Ovary (tissue), 3 donors: Measurements from ENCODE around the gene HKDC1.

Experiments
- CTCF ChIP-seq, 3 donors: fragments of 450-650 bp in 2 of 3; fragments of 200-600 bp in 1 of 3; IDR thresholded peaks; one replicate each; pipeline versions ENCODE4 v1.5.1 to v1.8.0; 2016 to 2022; ENCODE audit warnings: antibody characterized with exemption in 3 of 3, mild to moderate bottlenecking in 1 of 3
- EP300 ChIP-seq: sonication (generic); formaldehyde crosslinking; IDR thresholded peaks from one replicate; pipeline ENCODE4 v1.6.1; 2017; ENCODE audit warnings: antibody characterized with exemption
- POLR2A ChIP-seq: fragments of 450-650 bp; IDR thresholded peaks from one replicate; pipeline ENCODE4 v1.6.1; 2017; ENCODE audit warnings: antibody characterized with exemption, mild to moderate bottlenecking, moderate library complexity
- donor health status: DM: no; HTN: no; CAD: no.

- TF ChIP-seq POLR2A (no peak), EP300 (no peak), CTCF (IDR thresholded peaks at IDR 0.05) (no peak)
Observed at GRCh38 chr10:69181433-69181832, 38.7 kb upstream of the HKDC1 start.
